ENCODE data around the gene ARMC2.

DNA sequence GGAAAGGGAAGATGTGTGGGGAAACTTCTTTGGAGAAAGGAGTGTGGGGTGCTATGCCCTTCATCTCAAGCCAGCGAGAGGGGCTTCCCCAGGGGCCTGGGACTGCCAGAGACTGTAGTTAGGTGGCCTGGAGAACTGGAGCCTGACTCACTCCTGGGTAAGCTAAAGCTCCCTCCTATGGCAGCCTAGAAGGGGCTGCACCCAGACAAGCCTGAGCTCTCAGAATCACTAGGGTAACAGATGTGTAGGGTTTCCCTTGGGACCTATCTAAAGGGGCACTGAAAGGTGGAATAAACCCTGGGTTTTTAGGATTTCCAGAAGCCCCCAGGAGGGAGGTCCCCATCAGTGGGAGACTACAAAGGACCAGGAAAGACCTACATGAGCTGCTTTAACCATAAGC is 1.6 kb upstream of the ARMC2 start:
- TF ChIP-seq CTCF (IDR thresholded peaks at IDR 0.05; ENCODE audit: insufficient read depth, low read length, poor library complexity, severe bottlenecking) (no peak), EZH2phosphoT487 (conservative IDR thresholded peaks at IDR 0.05; ENCODE audit: low read length) (no peak)
